Activated CD4-positive, CD25-positive, alpha-beta regulatory T cell (primary cell): Measurements from ENCODE around the gene NLGN1.
"Not testable (repeated sequence)": the region's sequence is repeated elsewhere in the genome, so short reads cannot be mapped to it uniquely, and the experiment has no call there.

Source experiments
- DNase-seq, 4 experiments: peaks; one replicate each; lab custom pipeline; 2025; lab: John Stamatoyannopoulos, UW

The NLGN1 gene

DNA sequence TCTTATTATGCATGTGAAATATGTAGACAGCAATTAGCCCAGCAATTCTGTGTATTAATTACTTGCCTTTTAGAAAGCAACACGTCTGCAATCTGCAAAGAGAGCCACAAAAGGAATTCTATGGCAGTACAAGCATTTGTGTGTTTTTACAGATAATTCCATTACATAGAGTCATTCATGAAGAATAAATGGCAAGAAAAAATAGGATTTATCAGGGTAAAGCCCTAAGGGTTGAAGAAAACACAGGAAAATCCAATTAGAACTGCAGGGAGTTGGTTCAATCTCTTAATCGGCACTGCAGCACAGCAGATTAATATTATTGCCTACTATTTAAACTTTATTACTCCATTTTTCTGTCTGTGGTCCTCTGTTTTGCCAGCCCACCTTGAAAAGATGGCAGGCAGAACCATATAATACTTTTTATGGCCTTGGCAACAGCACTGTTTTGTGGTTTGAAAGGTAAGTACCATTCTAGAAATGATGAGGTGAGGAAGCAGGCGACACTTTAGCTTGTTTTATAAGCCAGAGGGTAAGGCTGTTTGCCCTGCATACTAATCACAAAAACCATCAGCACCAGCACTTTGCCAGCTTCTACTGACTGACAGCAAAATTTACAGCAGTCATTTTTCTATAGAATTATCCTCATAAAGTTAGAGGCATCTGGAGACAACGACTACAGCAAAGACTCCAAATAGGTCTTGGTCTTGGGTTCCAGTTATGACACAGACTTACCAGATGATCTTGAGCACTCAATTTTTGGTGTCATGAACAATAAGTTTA lies 823.4 kb downstream of the NLGN1 start:
- no peak for DNase-seq

DNA sequence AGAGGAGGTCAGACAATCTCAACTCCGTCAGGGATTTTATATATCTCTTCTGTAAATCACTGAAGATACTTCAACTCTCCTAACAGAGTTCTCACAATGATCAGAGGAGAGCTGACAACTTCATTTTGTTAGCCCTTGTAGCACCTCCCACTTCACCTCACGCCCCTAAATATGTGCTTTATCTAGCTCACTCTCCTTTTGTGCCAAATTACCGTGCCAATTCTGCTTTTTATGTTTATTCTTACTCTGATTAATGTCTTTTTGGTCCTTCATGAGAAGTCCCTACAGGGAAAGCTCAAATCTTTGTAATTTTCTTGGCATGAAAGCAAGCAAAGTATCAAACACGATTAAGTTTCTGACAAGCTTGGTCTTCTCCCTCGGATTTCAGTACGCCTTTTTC lies 825.5 kb downstream of the NLGN1 start:
- no peak for DNase-seq

- no peak for DNase-seq
These were observed 826.1 kb downstream of the NLGN1 start for GRCh38 chr3:174223626-174224025.

DNA sequence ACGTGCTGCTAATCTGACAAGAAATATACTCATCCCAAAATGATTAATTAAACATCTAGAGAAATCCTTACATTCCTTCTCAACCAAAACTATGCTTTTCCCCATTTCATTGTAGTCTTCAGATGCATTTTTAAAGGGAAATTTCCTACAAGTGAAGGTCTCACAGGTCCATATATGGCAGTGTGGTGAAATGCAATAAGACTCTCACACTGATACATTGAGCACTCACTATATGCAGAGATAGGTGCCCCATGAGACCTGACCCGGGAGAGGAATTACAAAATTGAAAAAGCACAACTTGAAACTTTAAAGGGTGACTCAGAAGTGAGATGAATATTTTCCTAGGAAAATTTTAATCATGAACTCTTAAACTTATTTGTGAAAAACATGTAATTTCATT lies 832.4 kb downstream of the NLGN1 start:
- no peak for DNase-seq

DNA sequence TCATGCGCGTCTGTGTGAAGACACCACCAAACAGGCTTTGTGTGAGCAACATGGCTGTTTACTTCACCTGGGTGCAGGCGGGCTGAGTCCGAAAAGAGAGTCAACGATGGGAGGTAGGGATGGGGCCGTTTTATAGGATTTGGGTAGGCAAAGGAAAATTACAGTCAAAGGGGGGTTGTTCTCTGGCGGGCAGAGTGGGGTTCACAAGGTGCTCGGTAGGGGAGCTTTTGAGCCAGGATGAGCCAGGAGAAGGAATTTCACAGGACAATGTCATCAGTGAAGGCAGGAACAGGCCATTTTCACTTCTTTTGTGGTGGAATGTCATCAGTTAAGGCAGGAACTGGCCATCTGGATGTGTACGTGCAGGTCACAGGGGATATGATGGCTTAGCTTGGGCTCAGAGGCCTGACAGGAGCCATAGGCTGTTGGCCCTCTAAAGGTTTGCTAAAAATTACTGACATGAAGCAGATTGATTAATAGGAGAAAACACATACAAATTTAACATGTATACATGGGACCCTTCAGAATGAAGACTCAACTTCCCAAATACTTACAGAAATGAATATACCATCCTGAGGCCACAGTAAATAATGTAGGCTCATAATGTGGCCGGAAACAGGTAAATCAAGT lies 834.6 kb downstream of the NLGN1 start:
- DNase-seq = not testable (repeated sequence)

GRCh38 chr3:174232658-174233429 lies 835.3 kb downstream of the NLGN1 start:
- no peak for DNase-seq

- DNase-seq = no peak
These were observed 836.0 kb downstream of the NLGN1 start for GRCh38 chr3:174233511-174233910.

DNA sequence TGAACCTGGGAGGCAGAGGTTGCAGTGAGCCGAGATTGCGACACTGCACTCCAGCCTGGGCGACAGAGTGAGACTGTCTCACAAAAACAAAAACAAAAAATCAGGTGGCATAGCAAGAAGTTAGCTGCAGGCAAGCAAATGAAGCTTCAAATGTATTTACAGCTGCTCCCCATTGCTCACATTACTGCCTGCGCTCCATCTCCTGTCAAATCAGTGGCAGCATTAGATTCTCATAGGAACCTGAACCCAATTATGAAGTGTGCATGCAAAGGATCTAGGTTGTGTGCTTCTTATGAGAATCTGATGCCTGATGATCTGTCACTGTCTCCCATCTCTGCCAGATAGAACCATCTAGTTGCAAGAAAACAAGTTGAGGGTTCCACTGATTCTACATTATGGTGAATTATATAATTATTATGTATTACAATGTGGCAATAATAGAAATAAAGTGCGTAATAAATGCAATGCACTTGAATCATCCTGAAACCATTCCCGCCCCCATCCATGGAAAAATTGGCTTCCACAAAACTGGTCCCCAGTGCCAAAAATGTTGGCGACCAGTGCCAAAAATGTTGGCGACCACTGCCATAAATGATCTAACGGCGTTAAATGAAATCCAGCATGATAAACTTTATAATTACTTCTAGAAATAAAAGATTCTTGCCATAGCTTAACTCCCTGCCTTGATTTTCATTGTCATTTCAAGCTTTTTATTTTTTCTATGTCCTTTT lies 844.9 kb downstream of the NLGN1 start:
- DNase-seq = no peak

GRCh38 chr3:174243171-174243570 lies 845.6 kb downstream of the NLGN1 start:
- DNase-seq = no peak

GRCh38 chr3:174247687-174248152 lies 850.2 kb downstream of the NLGN1 start:
- DNase-seq = no peak

GRCh38 chr3:174251681-174252080 lies 854.1 kb downstream of the NLGN1 start:
- DNase-seq = no peak

GRCh38 chr3:174253196-174253823 lies 855.8 kb downstream of the NLGN1 start:
- DNase-seq = no peak

GRCh38 chr3:174253940-174254339 lies 856.4 kb downstream of the NLGN1 start:
- no peak for DNase-seq

DNA sequence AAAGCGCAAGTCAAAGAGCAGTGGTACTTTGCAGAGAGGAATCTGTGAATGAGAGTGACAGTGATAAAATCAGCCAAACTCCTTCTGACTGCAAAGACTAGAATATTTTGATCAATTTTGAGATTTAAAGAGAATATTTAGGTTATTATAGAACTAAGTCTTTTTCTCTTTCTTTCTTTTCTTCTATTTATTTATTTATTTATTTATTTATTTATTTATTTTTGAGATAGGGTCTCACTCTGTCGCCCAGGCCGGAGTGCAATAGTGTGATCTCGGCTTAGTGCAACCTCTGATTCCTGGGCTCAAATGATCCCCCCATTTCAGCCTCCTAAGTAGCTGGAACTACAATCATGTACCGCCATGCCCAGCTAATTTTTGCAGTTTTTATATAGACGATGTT lies 857.9 kb downstream of the NLGN1 start:
- DNase-seq = no peak

GRCh38 chr3:174266476-174266875 lies 868.9 kb downstream of the NLGN1 start:
- DNase-seq = no peak

DNA sequence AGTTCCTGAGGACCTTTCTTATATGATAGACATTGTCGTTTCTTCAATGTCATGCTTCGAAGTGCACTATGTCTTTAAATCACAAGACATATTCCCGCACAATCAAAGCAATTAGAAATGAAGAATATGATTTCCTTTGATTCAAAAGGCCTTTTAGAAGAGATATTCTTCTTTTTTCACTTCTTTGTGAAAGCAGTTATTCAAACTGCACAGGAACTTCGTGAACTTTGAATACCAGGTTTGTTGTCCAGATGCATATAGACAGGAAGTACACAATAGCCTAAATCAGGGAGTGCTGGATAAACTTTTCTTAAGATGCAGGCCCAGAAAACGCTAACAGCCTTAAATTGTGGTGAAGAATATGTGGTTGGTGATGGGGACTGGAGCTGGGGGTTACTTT lies 870.5 kb downstream of the NLGN1 start:
- no peak for DNase-seq

- no peak for DNase-seq
These were observed 871.0 kb downstream of the NLGN1 start for GRCh38 chr3:174268586-174268985.

DNA sequence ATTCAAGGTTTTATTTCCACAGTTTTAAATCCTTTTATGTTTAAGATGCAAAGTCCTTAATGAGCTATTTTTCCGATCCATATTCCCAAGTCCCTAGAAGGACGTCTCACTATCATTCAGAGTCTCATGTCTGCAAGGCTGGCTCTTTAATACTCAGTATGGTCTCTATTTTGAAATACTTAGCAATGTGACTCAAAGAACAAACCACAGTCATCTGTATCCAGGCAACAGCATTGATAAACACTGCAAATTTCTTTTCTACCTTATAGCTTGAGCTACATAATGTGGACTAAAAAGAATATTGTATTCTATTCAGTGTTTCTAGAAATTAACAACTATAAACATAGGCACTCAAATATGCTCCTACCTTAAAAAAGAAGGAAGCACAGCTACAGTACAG lies 873.3 kb downstream of the NLGN1 start:
- DNase-seq = no peak

- DNase-seq = no peak
These were observed 877.8 kb downstream of the NLGN1 start for GRCh38 chr3:174275336-174275735.

- no peak for DNase-seq
These were observed 879.3 kb downstream of the NLGN1 start for GRCh38 chr3:174276826-174277225.

DNA sequence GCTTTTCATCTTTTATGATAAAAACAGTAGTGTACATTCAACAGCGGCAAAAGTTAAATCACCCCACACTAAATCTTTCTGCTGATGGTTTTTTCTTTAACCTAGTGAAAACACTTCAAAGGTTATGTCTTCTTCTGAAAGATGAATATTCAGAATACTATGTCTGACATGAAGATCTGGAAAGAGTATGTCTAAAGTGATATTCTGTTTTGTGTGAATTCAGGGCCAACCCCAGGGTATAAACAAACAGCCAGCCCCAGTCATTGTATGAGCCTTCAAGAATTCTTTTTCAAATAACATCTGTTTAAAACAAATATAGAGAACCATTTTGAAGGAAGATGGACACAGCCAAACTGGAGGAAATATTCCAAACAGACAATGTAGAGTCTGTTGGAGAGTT lies 880.5 kb downstream of the NLGN1 start:
- no peak for DNase-seq

GRCh38 chr3:174280186-174280585 lies 882.6 kb downstream of the NLGN1 start:
- no peak for DNase-seq
